DMS114 treated with DMSO at 0.1 percent for 48 hours (cell line): Measurements from ENCODE around the gene PRAMEF9.
"Not testable (repeated sequence)": the region's sequence is repeated elsewhere in the genome, so short reads cannot be mapped to it uniquely, and the experiment has no call there.

Source experiments
- DNase-seq: peaks from one replicate; lab custom pipeline; 2025; ENCODE audit not compliant: unreplicated experiment; lab: John Stamatoyannopoulos, UW

The PRAMEF9 gene

GRCh38 chr1:13171548-13171947, at the start of gene PRAMEF9:
PRAMEF9 (plus strand) TSS chr1:13171848; CDS start chr1:13175281, 3,433 bp downstream.
- not testable (repeated sequence) for DNase-seq

GRCh38 chr1:13155909-13156308, 15.7 kb upstream of the PRAMEF9 start, which contains the start of gene PRAMEF26:
PRAMEF26 (minus strand) TSS chr1:13156009; CDS start chr1:13153095, 2,914 bp downstream.
- DNase-seq, result not testable (repeated sequence)

- DNase-seq, result not testable (repeated sequence)
Measured at GRCh38 chr1:13165531-13165930, 6.1 kb upstream of the PRAMEF9 start, which contains the start of gene HNRNPCL4. HNRNPCL4 (minus strand) TSS chr1:13165631; CDS start chr1:13165467, 164 bp downstream.

DNA sequence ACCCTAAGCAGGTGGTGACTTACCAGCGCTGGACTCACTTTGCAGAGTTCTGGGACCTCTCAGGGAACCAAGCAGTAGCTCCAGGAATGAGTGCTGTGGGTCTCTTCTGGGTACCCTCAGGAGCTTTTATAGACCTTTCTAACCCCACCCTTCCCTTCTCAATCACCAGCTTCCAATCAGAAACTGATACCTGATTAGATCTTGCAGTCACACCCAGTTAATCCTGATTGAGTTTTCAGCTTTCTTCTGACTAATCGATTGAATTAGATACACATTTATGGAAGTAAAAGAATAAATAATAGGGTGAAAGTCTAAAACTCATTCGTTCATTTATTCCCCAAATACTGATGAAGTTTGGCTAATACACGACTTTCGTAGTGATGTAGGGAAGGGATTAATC, 29.7 kb downstream of the PRAMEF9 start, which contains the start of gene PRAMEF13:
Gene PRAMEF13 (minus strand): TSS at position 101 of the 400 bp plus-strand sequence. CDS start 1,820 bp downstream, outside the sequence.
- not testable (repeated sequence) for DNase-seq

DNA sequence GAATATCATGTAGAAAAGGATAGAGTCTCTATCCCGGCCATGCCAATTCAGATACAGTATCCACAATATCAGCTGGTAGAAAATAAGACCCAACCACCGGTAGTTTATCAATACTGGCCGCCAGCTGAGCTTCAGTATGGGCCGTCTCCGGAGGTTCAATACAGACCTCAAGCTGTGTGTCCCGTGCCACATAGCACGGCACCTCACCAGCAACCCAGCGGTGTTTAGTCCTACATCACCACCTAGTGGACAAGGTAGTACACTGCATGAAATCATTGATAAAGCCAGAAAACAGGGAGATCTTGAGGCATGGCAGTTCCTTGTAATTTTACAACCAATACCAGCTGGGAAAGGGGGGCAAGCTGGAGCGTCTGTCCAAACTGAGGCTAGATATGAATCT, 37.1 kb downstream of the PRAMEF9 start:
- DNase-seq, result not testable (repeated sequence)

- not testable (repeated sequence) for DNase-seq
Measured at GRCh38 chr1:13216619-13217018, 45.0 kb downstream of the PRAMEF9 start.

DNA sequence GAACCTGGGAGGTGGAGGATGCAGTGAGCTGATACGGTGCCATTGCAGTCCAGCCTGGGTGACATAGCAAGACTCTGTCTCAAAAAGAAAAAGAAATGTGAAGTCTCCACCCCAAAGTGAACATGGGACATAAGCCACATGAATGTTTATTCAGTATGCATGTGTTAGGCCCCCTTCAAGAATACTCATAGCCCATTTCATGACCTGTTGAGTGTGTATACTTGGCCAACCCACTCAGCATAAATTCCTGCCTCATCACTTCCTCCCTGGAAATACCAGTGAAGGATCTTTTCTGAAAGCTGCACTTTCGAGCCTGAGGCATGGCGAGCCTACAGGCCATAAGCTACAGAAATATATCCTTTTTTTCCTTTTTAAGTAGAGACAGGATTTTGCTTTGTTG, 47.6 kb downstream of the PRAMEF9 start:
- not testable (repeated sequence) for DNase-seq

- DNase-seq, result not testable (repeated sequence)
Measured at GRCh38 chr1:13222788-13223187, 51.1 kb downstream of the PRAMEF9 start.

DNA sequence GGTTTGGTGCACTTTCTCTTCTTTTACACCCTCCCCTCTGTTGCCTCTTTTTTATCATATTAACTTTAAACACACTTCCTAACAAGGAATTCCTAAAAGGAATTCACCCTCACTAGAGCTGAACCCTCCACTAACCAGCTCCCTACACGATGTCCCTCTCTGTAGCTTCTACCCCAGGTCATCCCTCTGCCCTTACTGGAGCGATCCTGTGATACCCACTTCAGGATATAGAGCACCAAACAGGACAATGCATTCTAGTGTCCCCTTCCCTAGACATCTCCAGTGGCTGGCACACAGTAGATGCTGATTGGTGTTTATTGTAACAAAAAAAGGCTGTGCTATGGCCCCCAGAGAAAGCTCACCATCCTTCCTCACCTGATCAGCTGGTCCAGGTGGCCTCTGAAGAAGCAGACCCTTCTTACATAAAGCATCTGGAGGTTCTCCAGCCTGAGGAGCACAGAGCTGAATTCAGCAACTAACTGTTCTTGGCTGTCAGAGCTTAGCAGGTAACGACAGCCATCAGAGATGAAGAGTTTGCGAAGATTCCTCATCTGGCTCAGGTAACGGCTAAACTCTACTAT, 52.9 kb downstream of the PRAMEF9 start:
- no peak for DNase-seq

DNA sequence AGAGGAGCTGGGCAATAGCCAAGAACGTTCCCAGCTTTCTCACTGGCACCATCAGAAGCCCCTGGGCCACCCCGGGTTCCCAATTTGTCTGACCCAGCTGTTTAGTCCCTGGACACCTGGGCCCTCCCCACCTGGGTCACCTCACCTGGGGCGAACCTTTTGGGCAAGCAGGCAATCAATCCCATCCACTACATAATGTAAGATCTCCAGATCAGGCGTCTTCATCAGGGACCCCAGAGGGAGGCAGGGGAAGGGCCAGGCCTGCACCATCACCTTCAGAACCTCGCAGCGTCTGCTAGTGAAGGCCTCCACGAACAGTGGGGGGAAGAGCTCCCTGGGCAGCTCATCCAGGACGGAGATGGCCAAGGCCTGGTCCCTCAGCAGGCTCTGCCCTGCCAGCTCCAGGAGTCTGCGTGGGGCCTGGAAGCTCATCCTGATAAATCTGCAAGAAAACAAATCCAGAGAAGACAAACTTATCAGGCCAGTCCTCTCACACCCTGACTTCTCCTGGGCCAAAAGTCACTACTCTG, 54.1 kb downstream of the PRAMEF9 start, which contains the start of gene PRAMEF18:
Gene PRAMEF18 (minus strand): TSS at position 480 of the 530 bp plus-strand sequence. CDS start 48 bp downstream, at position 432.
- not testable (repeated sequence) for DNase-seq

DNA sequence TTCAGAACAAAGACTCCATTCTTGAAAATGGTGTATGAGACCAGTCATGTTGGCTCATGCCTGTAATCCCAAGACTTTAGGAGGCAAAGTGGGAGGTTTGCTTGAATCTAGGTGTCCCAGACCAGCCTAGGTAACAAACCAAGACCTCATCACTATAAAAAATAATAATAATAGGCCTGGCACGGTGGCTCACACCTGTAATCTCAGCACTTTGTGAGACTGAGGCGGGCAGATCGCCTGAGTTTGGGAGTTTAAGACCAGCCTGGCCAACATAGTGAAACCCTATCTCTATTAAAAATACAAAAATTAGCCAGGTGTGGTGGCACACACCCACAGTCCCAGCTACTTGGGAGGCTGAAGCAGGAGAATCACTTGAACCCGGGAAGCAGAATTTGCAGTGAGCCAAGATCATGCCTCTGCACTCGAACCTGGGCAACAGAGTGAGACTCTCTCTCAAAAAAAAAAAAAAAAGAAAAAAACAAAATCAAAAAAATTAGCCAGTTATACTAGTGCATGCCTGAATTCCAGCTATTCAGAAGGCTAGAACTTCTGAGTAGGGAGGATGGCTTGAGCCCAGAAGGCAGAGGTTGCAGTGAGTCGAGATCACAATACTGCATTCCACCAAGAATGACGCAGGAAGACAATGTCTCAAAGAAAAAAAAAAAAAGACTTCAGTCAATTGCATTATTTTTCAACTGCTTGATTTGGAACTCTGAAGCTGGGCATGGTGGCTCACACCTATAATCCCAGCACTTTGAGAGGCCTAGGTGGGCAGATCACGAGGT, 55.8 kb downstream of the PRAMEF9 start:
- DNase-seq, result not testable (repeated sequence)

DNA sequence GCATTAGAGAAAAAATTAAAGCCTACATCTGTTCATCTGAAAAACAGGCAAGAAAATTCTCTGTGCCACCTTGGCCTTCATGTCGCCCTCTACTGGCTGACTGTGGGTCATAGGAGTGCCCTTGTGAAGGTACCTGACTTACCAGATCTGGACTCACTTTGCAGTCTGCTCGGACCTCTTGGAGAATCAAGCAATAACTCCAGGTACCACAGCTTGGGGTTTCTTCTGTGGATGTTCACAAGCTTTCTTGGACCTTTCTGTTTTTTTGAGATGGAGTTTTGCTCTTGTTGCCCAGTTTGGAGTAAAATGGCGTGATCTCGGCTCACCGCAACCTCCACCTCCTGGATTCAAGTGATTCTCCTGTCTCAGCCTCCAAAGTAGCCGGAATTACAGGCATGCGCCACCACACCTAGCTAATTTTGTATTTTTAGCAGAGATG, 56.7 kb downstream of the PRAMEF9 start:
- no peak for DNase-seq
